CD8-positive, alpha-beta memory T cell (primary cell): Measurements from ENCODE around the gene TYW3. TPM values are rescaled to one million over a fixed set of nuclear protein-coding genes. Genes with fewer than 3 reads are reported as not detected.

ENCODE experiments used
- CTCF ChIA-PET: fragments of 350-600 bp; sonication (Branson Sonifier 250); formaldehyde crosslinking; loops from one replicate; lab custom pipeline; 2021; ENCODE audit warnings: antibody characterized with exemption; lab: Charles Lee
- POLR2A ChIA-PET: fragments of 350-600 bp; sonication (Branson Sonifier 250); formaldehyde crosslinking; loops from one replicate; lab custom pipeline; 2021; ENCODE audit warnings: antibody characterized with exemption; lab: Charles Lee
- DNase-seq, 5 donors: peaks; one replicate each; pipeline versions ENCODE4 v3.0.0 to v3.0.0-alpha.2; 2020 to 2022; ENCODE audit warnings: mixed read lengths in 1 of 5
- H3K27ac ChIP-seq: one replicate; pipeline ENCODE4 v1.7.0; 2013; ENCODE audit warnings: low read depth, mild to moderate bottlenecking, low read length, moderate library complexity
- H3K27me3 ChIP-seq: 2 replicates; pipeline ENCODE4 v1.7.0; 2013; ENCODE audit warnings: low read length, mild to moderate bottlenecking; ENCODE audit not compliant: insufficient read depth, poor library complexity, severe bottlenecking
- H3K36me3 ChIP-seq: 2 replicates; pipeline ENCODE4 v1.7.0; 2013; ENCODE audit warnings: mild to moderate bottlenecking, low read length, moderate library complexity; ENCODE audit not compliant: insufficient read depth
- H3K4me1 ChIP-seq: 2 replicates; pipeline ENCODE4 v1.7.0; 2013; ENCODE audit warnings: mild to moderate bottlenecking, low read length, moderate library complexity; ENCODE audit not compliant: insufficient read depth
- H3K4me3 ChIP-seq: 2 replicates; pipeline ENCODE4 v1.7.0; 2013; ENCODE audit warnings: mild to moderate bottlenecking, low read length
- H3K9me3 ChIP-seq: 2 replicates; pipeline ENCODE4 v1.7.0; 2013; ENCODE audit warnings: mild to moderate bottlenecking, low read length
- H3K27ac Mint-ChIP-seq, 8 donors: one replicate each; pipeline ENCODE4 v1.8.0; 2020 to 2021; ENCODE audit warnings: mixed read lengths in 8 of 8, mild to moderate bottlenecking in 6 of 8, inconsistent platforms in 3 of 8, moderate library complexity in 3 of 8
- H3K27me3 Mint-ChIP-seq, 2 donors: one replicate each; pipeline ENCODE4 v1.8.0; 2020 to 2021; ENCODE audit warnings: mixed read lengths in 2 of 2, mild to moderate bottlenecking in 1 of 2, moderate library complexity in 1 of 2
- H3K36me3 Mint-ChIP-seq, 3 donors: one replicate each; pipeline ENCODE4 v1.8.0; 2020 to 2021; ENCODE audit warnings: mixed read lengths in 3 of 3, inconsistent platforms in 1 of 3, mild to moderate bottlenecking in 1 of 3
- H3K4me1 Mint-ChIP-seq, 3 donors: one replicate each; pipeline ENCODE4 v1.8.0; 2020 to 2021; ENCODE audit warnings: mixed read lengths in 3 of 3, inconsistent platforms in 1 of 3, mild to moderate bottlenecking in 1 of 3
- H3K4me3 Mint-ChIP-seq, 7 donors: one replicate each; pipeline ENCODE4 v1.8.0; 2020 to 2021; ENCODE audit warnings: mixed read lengths in 7 of 7, mild to moderate bottlenecking in 6 of 7, moderate library complexity in 4 of 7, inconsistent platforms in 2 of 7
- H3K9me3 Mint-ChIP-seq, 5 donors: one replicate each; pipeline ENCODE4 v1.8.0; 2020 to 2022; ENCODE audit warnings: mixed read lengths in 5 of 5, mild to moderate bottlenecking in 3 of 5, moderate library complexity in 2 of 5, inconsistent platforms in 1 of 5
- polyA plus RNA-seq: library from polyadenylated mRNA; unstranded; fragments of 300-500 nt; fragmentation: Illumina TruSeq; gene quantifications from one replicate; pipeline ENCODE4 v1.2.3, GENCODE V29; 2021
- total RNA-seq, 2 experiments: library from RNA; stranded (reverse); gene quantifications; one replicate each; pipeline ENCODE4 v1.2.3, GENCODE V29; 2021

The TYW3 gene
- total and polyA plus RNA-seq, 3 experiments from 2014 or later, result 15.0 to 42.0 (median 40.3) TPM

- Mint-ChIP-seq H3K9me3 (no peaks in the 10 kb centered on the region), H3K36me3 (peaks cover 0 to 8% (median 5%) of the 10 kb centered on the region in 3 donors), H3K4me1 (no peaks in the 10 kb centered on the region), H3K27me3 (peaks cover 0 to 1% of the 10 kb centered on the region in 2 donors), H3K27ac (peak overlapping the region in 1 of 8 donors; percentile 6), H3K4me3 (no peak overlapping the region)
- no peaks in the 10 kb centered on the region for H3K27me3 ChIP-seq
- no peaks in the 10 kb centered on the region for H3K9me3 ChIP-seq
- ChIA-PET CTCF (interaction anchor here (1.1 kb wide), 1 partner anchor 11 kb away, joined by 3 read pairs; no protein-coding TSS in a partner anchor), POLR2A (no interaction called here)
- no peaks in the 10 kb centered on the region for H3K36me3 ChIP-seq
- no peak for DNase-seq
- H3K4me1 ChIP-seq, result no peaks in the 10 kb centered on the region
- no peak overlapping the region for H3K27ac ChIP-seq
- H3K4me3 ChIP-seq, result no peak overlapping the region
These were observed 35.1 kb upstream of the TYW3 start for GRCh38 chr1:74697832-74698231.

- Mint-ChIP-seq H3K4me1 (no peaks in the 10 kb centered on the region), H3K9me3 (no peaks in the 10 kb centered on the region), H3K36me3 (peaks cover 12 to 22% (median 19%) of the 10 kb centered on the region in 3 donors), H3K4me3 (no peak overlapping the region), H3K27ac (no peak overlapping the region), H3K27me3 (peaks cover 0 to 1% of the 10 kb centered on the region in 2 donors)
- ChIA-PET CTCF (interaction anchor here (1.5 kb wide), 1 partner anchor 9 kb away, joined by 5 read pairs; no protein-coding TSS in a partner anchor), POLR2A (no interaction called here)
- Histone ChIP-seq H3K9me3 (no peaks in the 10 kb centered on the region), H3K4me3 (no peak overlapping the region), H3K36me3 (no peaks in the 10 kb centered on the region), H3K27me3 (no peaks in the 10 kb centered on the region), H3K4me1 (no peaks in the 10 kb centered on the region), H3K27ac (no peak overlapping the region)
- DNase-seq, result no peak
These were observed 33.6 kb upstream of the TYW3 start for GRCh38 chr1:74699331-74699730.

- Mint-ChIP-seq H3K36me3 (peaks cover 18 to 58% (median 37%) of the 10 kb centered on the region in 3 donors), H3K27ac (peak overlapping the region in 1 of 8 donors; percentile 34), H3K4me3 (no peak overlapping the region), H3K27me3 (no peaks in the 10 kb centered on the region), H3K9me3 (no peaks in the 10 kb centered on the region), H3K4me1 (no peaks in the 10 kb centered on the region)
- ChIA-PET POLR2A (no interaction called here), CTCF (interaction anchor here (1.4 kb wide), 1 partner anchor 14 kb away, joined by 5 read pairs; no protein-coding TSS in a partner anchor)
- no peak overlapping the region for H3K4me3 ChIP-seq
- no peaks in the 10 kb centered on the region for H3K27me3 ChIP-seq
- H3K27ac ChIP-seq, result no peak overlapping the region
- DNase-seq, result no peak
- H3K36me3 ChIP-seq, result peaks cover 5% of the 10 kb centered on the region
- H3K4me1 ChIP-seq, result no peaks in the 10 kb centered on the region
- H3K9me3 ChIP-seq, result no peaks in the 10 kb centered on the region
These were observed 29.4 kb upstream of the TYW3 start for GRCh38 chr1:74703386-74704182.

GRCh38 chr1:74712881-74713280 lies 20.1 kb upstream of the TYW3 start:
- CTCF ChIA-PET, result interaction anchor here (1.5 kb wide), 1 partner anchor 20 kb away, joined by 4 read pairs; the partner anchor contains the start of genes CRYZ and TYW3
- Mint-ChIP-seq H3K4me3 (no peak overlapping the region), H3K27me3 (no peaks in the 10 kb centered on the region), H3K27ac (no peak overlapping the region), H3K9me3 (no peaks in the 10 kb centered on the region), H3K4me1 (peaks cover 0 to 7% (median 0%) of the 10 kb centered on the region in 3 donors), H3K36me3 (peaks cover 4 to 55% (median 20%) of the 10 kb centered on the region in 3 donors)
- Histone ChIP-seq H3K4me3 (no peak overlapping the region), H3K27ac (no peak overlapping the region), H3K27me3 (no peaks in the 10 kb centered on the region), H3K36me3 (peaks cover 10% of the 10 kb centered on the region), H3K9me3 (no peaks in the 10 kb centered on the region), H3K4me1 (no peaks in the 10 kb centered on the region)
- DNase-seq, result no peak
- POLR2A ChIA-PET, result no interaction called here

GRCh38 chr1:74713849-74714248 lies 19.1 kb upstream of the TYW3 start:
- Mint-ChIP-seq H3K4me1 (peaks cover 0 to 7% (median 0%) of the 10 kb centered on the region in 3 donors), H3K9me3 (no peaks in the 10 kb centered on the region), H3K36me3 (peaks cover 0 to 46% (median 14%) of the 10 kb centered on the region in 3 donors), H3K27me3 (no peaks in the 10 kb centered on the region), H3K27ac (peak overlapping the region in 1 of 8 donors; percentile 70), H3K4me3 (no peak overlapping the region)
- ChIA-PET POLR2A (no interaction called here), CTCF (no interaction called here)
- peaks cover 20% of the 10 kb centered on the region for H3K36me3 ChIP-seq
- no peak for DNase-seq
- no peak overlapping the region for H3K4me3 ChIP-seq
- H3K4me1 ChIP-seq, result no peaks in the 10 kb centered on the region
- no peaks in the 10 kb centered on the region for H3K9me3 ChIP-seq
- no peaks in the 10 kb centered on the region for H3K27me3 ChIP-seq
- no peak overlapping the region for H3K27ac ChIP-seq

- Mint-ChIP-seq H3K9me3 (no peaks in the 10 kb centered on the region), H3K4me3 (no peak overlapping the region), H3K27ac (peak overlapping the region in 1 of 8 donors; percentile 9), H3K36me3 (peaks cover 0 to 39% (median 11%) of the 10 kb centered on the region in 3 donors), H3K27me3 (no peaks in the 10 kb centered on the region), H3K4me1 (peaks cover 0 to 7% (median 0%) of the 10 kb centered on the region in 3 donors)
- POLR2A ChIA-PET, result no interaction called here
- no peaks in the 10 kb centered on the region for H3K27me3 ChIP-seq
- CTCF ChIA-PET, result no interaction called here
- H3K27ac ChIP-seq, result no peak overlapping the region
- DNase-seq, result no peak
- H3K9me3 ChIP-seq, result no peaks in the 10 kb centered on the region
- no peak overlapping the region for H3K4me3 ChIP-seq
- H3K36me3 ChIP-seq, result peaks cover 22% of the 10 kb centered on the region
- no peaks in the 10 kb centered on the region for H3K4me1 ChIP-seq
These were observed 18.3 kb upstream of the TYW3 start for GRCh38 chr1:74714429-74715235.

- Histone ChIP-seq H3K36me3 (peaks cover 20% of the 10 kb centered on the region), H3K27me3 (no peaks in the 10 kb centered on the region), H3K4me3 (no peak overlapping the region), H3K4me1 (no peaks in the 10 kb centered on the region), H3K27ac (no peak overlapping the region), H3K9me3 (no peaks in the 10 kb centered on the region)
- no peak overlapping the region for H3K27ac Mint-ChIP-seq
- H3K27me3 Mint-ChIP-seq, result no peaks in the 10 kb centered on the region
- ChIA-PET CTCF (no interaction called here), POLR2A (no interaction called here)
- DNase-seq, result no peak
- H3K4me1 Mint-ChIP-seq, result peaks cover 0 to 7% (median 0%) of the 10 kb centered on the region in 3 donors
- H3K4me3 Mint-ChIP-seq, result no peak overlapping the region
- no peaks in the 10 kb centered on the region for H3K9me3 Mint-ChIP-seq
- peaks cover 0 to 40% (median 10%) of the 10 kb centered on the region in 3 donors for H3K36me3 Mint-ChIP-seq
These were observed 17.8 kb upstream of the TYW3 start for GRCh38 chr1:74715236-74715502.

- no peak overlapping the region for H3K27ac Mint-ChIP-seq
- H3K27ac ChIP-seq, result no peak overlapping the region
- no peaks in the 10 kb centered on the region for H3K4me1 ChIP-seq
- no peaks in the 10 kb centered on the region for H3K9me3 ChIP-seq
- no peaks in the 10 kb centered on the region for H3K9me3 Mint-ChIP-seq
- CTCF ChIA-PET, result no interaction called here
- peaks cover 21% of the 10 kb centered on the region for H3K36me3 ChIP-seq
- DNase-seq, result no peak
- no peak overlapping the region for H3K4me3 ChIP-seq
- no peak overlapping the region for H3K4me3 Mint-ChIP-seq
- peaks cover 6 to 40% (median 10%) of the 10 kb centered on the region in 3 donors for H3K36me3 Mint-ChIP-seq
- POLR2A ChIA-PET, result no interaction called here
- no peaks in the 10 kb centered on the region for H3K27me3 Mint-ChIP-seq
- peaks cover 0 to 4% (median 0%) of the 10 kb centered on the region in 3 donors for H3K4me1 Mint-ChIP-seq
- H3K27me3 ChIP-seq, result no peaks in the 10 kb centered on the region
These were observed 17.1 kb upstream of the TYW3 start for GRCh38 chr1:74715806-74716205.
